PFSK-1 (cell line): ENCODE data around the gene PCBP3.

Source experiments
- FOXP2 ChIP-seq: optimal IDR thresholded peaks from 2 replicates; pipeline ENCODE3; 2011; ENCODE audit warnings: borderline replicate concordance, control low read depth, inconsistent platforms; ENCODE audit not compliant: insufficient read depth; ENCODE audit errors: extremely low read length, extremely low read depth
- POLR2AphosphoS5 ChIP-seq: IDR thresholded peaks from 2 replicates; pipeline ENCODE4 v1.6.1; 2012; ENCODE audit warnings: low read depth, mild to moderate bottlenecking, control low read depth, low read length, moderate library complexity
- SIN3A ChIP-seq: IDR thresholded peaks from 2 replicates; pipeline ENCODE4 v1.6.1; 2012; ENCODE audit warnings: mild to moderate bottlenecking, low read length, moderate library complexity, borderline replicate concordance; ENCODE audit not compliant: insufficient read depth
- TAF1 ChIP-seq: IDR thresholded peaks from 2 replicates; pipeline ENCODE4 v1.6.1; 2012; ENCODE audit warnings: low read length, control low read depth, borderline replicate concordance; ENCODE audit not compliant: insufficient read depth
- TF ChIP-seq, protein P1 (sequence below), 2 experiments: IDR thresholded peaks; 2 replicates each; pipeline versions ENCODE4 v1.6.1 to v1.8.0; 2011 to 2012; ENCODE audit warnings: low read depth in 2 of 2, low read length in 2 of 2, control low read depth in 1 of 2, inconsistent platforms in 1 of 2, mild to moderate bottlenecking in 1 of 2, moderate library complexity in 1 of 2; ENCODE audit not compliant: insufficient read depth in 1 of 2

GRCh38 chr21:45847870-45848269 is 204.3 kb downstream of the PCBP3 start:
- TF ChIP-seq POLR2AphosphoS5 (no peak), TAF1 (no peak), SIN3A (no peak), FOXP2 (no peak)
- TF ChIP-seq, protein P1, sequence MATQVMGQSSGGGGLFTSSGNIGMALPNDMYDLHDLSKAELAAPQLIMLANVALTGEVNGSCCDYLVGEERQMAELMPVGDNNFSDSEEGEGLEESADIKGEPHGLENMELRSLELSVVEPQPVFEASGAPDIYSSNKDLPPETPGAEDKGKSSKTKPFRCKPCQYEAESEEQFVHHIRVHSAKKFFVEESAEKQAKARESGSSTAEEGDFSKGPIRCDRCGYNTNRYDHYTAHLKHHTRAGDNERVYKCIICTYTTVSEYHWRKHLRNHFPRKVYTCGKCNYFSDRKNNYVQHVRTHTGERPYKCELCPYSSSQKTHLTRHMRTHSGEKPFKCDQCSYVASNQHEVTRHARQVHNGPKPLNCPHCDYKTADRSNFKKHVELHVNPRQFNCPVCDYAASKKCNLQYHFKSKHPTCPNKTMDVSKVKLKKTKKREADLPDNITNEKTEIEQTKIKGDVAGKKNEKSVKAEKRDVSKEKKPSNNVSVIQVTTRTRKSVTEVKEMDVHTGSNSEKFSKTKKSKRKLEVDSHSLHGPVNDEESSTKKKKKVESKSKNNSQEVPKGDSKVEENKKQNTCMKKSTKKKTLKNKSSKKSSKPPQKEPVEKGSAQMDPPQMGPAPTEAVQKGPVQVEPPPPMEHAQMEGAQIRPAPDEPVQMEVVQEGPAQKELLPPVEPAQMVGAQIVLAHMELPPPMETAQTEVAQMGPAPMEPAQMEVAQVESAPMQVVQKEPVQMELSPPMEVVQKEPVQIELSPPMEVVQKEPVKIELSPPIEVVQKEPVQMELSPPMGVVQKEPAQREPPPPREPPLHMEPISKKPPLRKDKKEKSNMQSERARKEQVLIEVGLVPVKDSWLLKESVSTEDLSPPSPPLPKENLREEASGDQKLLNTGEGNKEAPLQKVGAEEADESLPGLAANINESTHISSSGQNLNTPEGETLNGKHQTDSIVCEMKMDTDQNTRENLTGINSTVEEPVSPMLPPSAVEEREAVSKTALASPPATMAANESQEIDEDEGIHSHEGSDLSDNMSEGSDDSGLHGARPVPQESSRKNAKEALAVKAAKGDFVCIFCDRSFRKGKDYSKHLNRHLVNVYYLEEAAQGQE (IDR thresholded peaks at IDR 0.05; ENCODE audit: insufficient read depth in 1 of 2, low read depth in 2 of 2, low read length in 2 of 2), result no peak
